ENCODE measurements around the gene TAF4.
A peak's percentile ranks its signal among the peaks of the same experiment; 100 is the strongest.
"Not testable (repeated sequence)": the region's sequence is repeated elsewhere in the genome, so short reads cannot be mapped to it uniquely, and the experiment has no call there.

Gene TAF4

DNA sequence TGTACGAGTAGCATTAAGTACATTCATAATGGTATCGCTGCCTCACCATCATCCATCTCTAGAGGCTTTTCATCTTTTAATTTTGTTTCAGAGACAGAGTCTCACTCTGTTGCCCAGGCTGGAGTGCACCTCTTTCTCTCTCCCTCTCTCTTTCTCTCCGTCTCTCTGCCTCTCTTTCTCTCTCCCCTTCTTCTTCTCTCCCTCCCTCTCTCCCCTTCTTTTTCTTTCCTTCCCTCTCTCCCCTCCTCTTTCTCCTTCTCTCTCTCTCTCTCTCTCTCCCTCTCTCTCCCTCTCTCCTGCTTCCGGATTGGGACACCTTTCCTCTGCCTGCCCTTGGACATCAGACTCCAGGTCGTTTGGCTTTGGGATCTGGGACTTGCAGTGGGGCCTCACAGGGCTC lies 17.6 kb upstream of the TAF4 start:
- no peak for DNase-seq

DNA sequence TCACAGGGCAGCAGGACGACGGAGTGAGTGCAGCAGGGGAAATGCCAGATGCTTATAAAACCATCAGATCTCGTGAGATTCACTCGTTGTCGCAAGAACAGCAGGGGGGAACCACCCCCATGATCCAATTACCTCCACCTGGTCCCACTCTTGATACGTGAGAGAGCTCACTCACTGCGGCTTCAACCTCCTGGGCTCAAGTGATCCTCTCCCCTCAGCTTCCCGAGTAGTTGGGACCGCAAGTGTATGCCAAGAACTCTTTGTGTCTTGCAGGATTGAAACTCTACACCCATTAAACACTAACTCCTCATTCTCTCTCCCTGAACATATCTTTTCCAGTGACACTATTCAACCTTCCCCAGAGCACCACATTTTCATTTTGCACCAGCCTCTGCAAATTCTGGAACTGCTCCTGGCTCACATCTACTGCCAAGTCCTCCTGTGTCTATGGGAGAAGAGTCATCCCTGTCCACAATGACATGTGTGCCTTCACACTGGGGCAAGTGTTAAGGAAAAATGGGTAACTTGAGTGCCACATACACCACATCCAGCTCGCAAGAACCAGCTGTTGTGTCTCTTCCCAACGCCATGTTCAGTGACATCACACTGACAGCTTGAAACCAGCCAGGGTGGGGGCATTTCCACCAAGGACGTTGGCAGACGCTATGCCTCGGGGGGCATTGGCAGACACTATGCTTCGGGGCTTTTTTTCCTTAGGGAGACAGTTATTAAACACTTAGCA lies 14.7 kb upstream of the TAF4 start:
- no peak for DNase-seq

DNA sequence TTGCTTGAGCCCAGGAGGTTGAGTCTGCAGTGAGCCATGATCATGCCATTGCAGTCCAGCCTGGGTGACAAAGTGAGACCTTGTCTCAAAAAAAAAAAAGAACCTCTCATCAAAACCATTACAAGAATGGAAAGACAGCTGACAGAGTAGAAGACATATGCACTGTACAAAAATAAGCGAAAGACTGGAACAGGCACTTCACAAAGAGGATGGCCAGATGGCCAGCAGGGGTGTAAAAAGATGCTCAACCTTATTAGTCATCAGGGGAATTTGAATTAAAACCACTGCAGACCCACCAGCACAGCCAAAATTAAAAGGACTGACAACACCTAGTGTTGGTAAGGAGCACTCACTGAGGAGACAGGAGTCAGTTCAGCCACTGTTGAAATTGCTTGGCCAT lies 13.5 kb upstream of the TAF4 start:
- no peak for DNase-seq

DNA sequence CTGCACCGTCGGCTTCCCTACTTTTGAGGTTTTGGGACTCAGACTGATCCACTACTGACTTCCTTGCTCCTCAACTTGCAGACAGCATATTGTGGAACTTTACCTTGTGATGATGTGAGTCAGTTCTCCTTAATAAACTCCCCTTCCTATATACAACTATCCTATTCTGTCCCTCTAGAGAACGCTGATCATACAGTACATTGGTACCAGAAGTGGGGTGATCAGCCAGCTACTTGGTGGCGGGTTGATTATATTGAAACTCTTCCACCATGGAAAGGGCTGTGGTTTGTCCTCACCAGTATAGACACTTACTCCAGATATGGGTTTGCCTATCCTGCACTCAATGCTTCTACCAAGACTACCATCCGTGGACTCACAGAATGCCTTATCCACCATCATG lies 7.6 kb upstream of the TAF4 start:
- no peak for DNase-seq

DNA sequence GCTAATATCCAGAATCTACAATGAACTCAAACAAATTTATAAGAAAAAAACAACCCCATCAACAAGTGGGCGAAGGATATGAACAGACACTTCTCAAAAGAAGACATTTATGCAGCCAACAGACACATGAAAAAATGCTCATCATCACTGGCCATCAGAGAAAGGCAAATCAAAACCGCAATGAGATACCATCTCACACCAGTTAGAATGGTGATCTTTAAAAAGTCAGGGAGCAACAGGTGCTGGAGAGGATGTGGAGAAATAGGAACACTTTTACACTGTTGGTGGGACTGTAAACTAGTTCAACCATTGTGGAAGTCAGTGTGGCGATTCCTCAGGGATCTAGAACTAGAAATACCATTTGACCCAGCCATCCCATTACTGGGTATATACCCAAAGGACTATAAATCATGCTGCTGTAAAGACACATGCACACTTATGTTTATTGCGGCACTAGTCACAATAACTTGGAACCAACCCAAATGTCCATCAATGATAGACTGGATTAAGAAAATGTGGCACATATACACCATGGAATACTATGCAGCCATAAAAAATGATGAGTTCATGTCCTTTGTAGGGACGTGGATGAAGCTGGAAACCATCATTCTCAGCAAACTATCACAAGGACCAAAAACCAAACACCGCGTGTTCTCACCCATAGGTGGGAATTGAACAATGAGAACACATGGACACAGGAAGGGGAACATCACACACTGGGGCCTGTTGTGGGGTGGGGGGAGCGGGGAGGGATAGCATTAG lies 6.2 kb upstream of the TAF4 start:
- DNase-seq: not testable (repeated sequence)

DNA sequence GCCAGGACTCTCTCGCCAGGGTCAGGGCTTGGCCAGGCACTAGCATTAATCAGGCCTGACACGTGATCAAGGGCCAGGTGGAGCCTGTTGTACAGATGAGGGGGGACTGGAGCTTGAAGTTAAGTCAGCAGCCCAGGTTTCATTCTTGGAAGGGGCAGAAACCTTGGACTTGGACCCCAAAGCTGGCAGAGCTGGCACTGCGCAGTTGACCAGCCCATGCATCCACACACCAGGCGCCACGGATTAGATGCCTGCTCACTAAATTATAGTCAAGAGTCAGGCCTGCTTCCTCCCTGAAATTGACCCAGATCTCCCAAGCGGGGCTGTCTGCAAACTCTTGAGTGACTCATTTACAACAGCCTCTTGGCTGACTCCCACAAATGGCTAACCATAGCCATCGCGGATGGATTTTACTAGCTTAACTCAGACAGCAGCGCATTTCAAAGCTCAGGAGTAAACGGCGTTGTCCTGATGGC lies 4.1 kb upstream of the TAF4 start:
- DNase-seq: peak; percentile 41

DNA sequence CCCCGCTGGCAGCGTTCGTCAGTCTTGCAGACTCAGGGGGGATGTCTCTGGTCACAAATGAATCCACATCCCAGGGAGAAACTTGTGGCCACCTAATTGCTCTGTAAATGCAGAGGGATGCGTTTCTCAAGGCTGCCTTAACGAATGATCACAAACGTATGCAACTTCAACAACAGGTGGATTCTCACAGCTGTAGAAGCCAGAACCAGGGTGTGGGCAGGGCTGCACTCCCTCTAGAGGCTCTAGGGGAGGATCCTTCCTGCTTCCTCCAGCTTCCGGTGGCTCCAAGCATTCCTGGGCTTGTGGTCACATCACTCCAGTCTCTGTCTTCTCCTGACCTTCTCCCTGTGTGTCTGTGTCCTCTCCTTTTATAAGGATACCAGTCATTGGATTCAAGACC lies 3.3 kb upstream of the TAF4 start:
- no peak for DNase-seq

DNA sequence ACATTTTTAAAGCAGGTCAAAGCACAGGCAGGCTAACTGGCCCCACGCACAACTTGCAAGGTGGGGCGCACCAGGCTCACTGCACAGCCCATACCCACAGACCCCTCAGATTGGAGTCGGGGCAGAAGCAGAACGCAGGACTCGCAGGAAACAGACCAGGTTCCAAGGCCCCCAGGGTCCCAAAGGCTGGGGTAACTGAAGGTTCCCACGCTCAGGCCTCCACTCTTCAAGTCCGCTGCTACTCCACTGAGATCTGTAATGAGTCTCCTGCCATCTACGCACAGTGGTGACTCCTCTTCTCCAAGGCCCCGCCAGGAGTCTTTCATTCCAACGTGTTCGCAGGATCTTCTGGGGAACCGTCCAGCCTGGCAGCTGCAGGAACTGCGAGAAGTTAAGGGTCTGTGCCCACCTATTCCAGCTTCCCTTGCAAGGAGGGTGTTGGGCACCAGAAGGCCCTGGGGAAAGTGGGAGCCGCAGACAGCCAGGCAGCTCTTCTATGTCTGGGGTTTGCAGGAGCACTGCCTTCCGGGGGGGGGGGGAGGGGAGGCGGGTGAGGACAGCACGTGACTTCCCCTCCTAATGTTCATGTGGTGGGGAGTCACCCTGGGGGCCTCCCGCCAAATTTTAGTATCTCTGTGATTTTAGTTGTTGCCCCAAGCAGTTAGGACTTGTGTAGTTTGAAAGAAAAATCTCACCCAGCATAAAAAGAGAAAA lies 2.0 kb upstream of the TAF4 start:
- no peak for DNase-seq

DNA sequence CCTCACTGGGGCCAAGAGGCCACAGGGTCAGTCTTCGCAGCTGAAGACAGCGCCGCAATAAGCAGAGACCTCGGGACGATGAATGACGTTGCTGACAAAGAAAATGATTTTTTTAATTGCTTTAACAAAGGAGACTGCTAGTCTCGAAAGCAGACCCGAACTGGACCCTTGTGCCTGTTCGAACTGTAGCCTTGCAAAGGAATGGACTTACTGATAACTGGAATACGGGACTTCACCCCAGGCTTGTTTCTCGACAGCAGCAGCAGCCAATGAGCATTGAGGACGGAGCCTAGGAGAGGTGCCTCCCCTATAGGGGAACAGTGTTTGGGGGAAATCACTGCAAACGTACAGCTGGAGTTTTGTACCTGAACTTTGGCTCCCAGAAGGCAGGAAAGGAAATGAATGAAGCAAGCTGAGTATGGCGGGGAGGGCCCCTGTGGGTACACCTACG lies 1.3 kb upstream of the TAF4 start:
- no peak for DNase-seq

DNA sequence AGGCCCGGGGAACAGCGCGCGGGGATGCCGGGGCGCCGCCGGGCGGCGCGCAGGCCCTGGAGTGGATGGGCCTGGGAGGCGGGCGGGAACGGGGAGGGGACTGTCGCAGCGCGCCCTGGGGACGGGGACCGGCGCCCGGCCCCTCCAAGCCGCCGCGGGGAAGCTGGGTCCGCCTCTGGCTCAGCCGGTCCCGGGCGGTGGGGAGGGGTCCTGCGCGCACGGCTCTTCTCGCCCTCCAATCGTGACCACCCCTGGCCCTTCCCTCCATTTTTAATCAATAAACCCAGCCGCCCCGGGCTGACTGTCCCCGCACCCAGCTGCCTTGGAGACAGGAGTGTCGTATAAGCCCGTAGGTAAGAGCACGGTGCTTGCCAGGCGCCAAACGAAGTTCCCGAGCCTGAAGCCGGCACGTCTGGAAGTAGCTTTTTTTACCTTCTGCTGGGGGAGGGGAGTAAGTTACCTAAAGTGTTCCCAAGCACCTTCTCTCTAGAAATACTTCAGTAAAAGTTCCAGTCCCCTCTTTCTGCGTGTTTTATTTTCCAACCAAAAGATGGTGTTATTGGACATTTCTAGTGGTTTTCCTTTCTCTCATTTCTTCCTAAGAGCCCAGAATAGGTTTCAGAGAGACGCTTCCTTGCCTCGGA lies 780 bp upstream of the TAF4 start:
- peak; percentile 88 for DNase-seq

DNA sequence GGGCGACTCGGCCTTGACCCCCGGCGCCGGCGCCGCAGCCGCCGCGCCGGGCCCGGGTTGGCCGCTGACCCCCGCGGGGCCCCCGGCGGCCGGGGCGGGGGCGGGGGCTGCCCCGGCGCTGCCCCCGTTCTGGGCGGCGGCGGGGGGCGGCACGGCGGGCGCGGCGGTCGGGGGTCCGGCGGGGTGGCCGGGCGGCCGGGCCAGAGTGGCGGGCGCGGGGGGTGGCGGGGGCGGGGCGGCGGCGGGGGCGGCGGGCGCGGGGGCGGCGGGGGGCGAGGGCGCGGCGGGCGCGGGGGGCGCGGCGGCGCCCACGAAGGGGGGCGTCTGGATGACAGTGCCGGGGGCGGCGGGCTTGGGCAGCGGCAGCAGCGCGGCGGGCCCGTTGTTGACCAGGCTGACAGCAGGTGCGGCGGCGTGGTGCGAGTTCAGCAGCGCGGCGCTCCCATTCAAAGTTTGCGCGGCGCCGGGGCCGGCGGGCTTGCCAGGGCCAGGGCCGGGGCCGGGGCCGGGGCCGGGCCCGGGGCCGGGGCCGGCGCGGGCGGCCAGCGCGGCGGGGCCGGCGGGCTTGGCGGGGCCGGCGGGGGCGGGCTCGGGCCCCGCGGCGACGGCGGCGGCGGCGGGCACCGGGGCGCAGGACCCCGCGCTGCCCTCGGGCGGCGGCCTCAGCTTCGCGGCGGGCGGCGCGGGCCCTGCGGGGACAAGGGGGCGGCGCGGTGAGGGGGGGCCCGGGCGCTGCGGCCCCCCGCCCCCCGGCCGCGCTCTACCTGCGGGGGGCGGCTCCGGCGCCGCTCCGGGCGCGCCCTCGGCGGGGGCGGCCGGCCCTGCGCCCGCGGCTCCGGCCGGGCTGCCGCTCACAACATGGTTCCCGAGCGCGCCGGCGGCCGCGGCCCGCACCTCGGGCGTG lies 659 bp downstream of the TAF4 start:
- no peak for DNase-seq

DNA sequence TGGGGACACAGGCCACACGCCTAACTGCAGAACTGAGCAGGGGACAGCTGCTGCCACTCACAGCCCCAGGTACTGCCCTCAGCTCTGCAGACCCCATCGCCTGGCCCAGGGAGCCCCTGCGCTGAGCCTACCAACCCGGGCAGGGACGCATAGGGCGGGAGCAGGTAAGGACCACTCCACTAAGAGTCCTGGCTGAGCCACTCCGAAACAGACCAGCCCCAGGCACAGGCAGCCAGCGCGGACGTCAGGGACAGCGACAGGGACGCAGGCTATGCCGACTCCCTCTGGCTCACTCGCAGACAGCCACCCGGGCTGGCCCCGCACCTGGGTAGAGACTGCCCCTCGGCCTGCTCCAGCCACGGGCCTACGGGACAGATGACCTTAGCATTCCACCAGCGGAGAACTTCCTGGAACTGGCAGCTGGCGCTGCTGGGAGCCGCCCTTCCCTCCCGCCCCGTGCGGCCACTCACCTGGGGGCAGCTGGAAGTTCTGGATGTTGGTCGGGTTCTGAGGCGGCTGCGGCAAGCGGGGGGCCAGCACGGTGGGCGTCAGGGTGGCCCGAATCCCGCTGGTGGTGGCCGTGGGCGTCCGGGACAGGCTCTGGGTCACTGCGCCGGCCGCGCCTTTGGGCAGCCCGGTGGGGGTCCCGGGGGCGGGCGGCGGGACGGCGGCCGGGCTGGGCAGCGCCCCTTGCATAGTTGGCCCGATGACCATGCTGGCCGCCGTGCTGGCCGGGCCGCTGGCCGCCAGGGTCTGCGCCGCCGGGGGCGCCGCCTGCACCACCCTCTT lies 1.5 kb downstream of the TAF4 start:
- peak; percentile 51 for DNase-seq

DNA sequence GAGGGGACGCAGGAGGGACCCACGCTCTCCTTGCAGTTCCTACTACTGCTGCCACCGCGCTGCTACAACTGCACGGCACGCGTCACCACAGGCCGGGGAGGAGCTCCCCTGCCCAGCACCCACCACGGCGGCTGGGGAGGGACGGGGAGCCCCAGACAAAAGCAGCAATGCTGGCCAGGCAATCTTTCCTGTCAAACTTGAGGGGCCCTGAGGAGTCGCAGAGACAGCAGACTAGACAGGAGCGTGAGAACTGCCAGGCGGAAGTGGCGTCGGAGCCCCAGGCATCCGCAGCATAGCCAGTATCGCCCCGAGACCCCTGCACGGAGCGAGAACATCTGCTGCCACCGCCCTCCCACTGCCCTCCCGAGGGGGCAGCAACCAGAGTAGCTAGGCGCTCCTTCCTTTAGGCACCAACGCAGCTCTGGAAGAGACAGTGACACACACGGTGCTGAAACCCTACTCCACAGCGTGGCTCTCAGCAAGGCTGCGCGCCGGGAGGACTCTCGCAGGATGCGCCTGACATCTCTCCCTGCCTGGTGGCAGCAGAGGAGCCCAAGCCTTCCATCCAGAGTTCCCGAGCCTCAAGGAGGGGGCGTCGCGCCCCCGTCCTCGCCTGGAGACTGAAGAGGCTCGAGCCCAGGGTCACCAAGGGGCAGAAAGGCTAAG lies 2.2 kb downstream of the TAF4 start:
- peak; percentile 71 for DNase-seq

DNA sequence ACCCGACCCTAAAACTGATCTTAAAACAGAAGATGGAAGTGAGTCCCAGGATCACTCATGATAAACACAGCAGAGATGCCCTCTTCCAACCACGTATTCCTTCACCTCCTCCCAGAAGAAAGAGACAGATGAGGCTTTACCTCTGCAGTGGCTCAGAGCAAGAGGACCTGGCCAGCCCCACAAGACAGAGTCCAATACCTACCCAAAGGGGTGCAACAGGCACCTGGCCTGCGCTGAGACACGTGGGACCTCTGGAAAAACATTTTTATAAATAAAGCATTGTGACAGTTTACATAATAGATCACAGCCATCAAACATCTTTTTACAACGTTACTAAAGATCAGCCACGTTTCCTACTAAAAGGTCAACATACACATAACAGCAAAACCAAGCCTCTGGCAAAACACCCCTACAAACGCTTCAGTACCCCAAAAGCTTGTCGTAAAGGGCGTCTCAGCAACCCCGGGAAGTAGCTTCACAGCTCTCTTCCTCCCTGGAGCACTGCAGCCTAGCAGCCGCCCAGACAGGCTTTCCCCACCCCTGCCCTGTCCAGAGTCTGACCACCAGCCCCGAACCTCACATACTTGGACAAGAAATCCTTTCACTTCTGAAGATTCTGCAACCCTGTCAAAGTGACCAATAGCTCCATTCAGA lies 2.9 kb downstream of the TAF4 start:
- no peak for DNase-seq

DNA sequence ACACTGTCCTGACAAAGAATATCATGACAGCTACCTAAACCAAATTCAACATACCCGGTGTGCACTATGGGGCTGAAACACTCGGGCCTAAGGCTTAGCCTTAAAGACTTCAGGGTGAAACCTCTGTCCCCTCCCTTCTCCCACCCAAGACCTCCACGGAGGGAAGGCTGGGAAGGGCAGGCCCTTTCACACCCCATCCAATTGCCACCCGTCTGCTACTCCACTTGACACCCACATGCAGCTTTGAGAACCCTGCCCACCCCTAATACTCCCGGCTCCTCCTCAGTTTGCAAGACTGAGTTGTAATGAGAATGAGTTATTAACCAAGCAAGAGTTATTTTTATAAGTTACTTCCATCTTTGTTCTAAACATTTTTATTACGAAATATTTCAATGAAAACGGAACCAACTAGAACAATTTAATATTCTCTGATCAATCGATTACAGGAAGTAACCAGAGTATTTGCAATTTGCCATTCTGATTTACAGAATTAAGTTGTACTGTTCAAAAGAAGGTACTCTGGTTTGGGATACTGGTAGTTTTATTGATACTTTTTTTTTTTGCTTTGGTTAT lies 3.7 kb downstream of the TAF4 start:
- no peak for DNase-seq

DNA sequence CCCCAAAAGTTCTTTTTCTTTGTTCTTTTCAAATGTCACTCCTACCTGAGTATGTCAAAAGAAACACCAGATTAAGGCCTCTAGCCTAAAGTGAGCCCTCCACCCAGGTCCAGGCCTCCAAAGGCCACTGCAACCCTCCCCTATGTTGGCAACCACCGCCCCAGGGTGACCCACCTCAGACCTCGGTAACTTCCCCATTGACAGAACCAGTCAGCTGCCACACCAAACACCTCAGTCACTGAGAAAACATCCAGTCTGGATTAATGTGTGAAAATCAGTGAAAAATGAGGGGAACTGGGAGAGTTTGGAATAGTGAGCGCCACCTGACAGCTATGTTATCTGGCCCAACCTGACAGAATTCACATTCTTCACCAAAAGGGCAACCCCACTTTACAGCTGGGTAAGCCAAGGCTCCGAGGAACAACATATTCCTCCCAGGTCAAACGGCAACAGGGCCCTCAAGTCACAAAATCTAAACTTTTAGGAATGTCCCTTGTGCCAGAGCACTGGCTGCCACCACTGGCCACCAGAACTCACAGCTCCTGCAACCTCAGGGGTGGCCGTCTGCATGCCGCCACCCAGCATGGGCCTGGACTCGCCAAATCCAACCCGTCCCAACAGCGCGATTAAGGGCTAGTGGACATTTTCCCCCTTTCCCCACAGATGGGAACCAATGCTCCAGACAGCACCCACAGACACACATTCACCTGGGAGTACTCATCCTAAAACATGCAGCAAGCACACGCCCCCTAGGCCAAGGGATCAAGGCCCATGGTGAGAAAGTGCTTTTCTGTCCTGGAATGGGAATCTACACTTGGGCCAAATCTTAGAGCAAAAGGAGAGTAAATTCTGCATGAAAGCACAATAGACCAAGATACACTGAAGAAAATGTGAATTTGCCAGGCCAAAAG lies 4.8 kb downstream of the TAF4 start:
- DNase-seq: no peak

DNA sequence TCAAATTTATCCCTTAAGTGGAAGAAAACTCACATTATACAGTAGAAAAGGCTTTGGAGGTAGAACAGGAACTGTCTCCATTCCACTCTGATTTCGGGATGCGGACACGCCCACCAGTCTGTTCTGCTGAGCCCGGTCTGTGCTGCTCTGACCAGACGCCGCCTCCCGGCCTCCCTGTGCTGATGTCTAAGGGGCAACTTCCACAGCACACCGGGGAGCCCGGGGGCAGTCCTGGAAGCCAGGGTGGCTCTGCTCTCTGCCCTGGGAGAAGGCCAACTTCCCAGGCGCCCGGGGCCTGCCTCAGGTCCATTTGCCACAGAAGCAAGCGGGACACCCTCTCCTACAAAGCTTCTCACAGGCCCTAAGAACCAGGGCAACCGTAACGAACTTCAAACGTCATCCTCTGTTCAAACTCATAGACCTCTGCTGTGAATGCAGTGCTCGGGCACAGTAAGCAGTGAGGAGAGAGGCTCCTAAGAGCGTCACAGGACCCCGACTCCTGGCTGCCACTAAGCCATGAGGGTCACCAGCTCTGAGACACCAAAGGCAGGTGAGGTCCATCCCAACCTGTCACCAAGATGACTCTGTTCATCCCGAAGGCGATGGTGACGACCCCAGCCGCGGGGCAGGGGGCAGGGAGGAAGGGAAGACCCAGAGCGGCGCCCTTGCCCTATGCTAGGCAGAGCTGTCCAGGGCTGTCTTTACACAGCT lies 5.6 kb downstream of the TAF4 start:
- DNase-seq: no peak

Data from right kidney (tissue), 1 donor.